Neutrophil (primary cell): ENCODE results near the gene DCLK1.

Experiments
- H3K27ac ChIP-seq: fragments of 200-600 bp; sonication (generic); 2 replicates; pipeline ENCODE4 v1.5.1; 2016; ENCODE audit warnings: mild to moderate bottlenecking, moderate library complexity
- H3K27me3 ChIP-seq: fragments of 200-600 bp; sonication (generic); 2 replicates; pipeline ENCODE4 v1.6.0; 2016; ENCODE audit warnings: mild to moderate bottlenecking
- H3K36me3 ChIP-seq: fragments of 200-600 bp; sonication (generic); 2 replicates; pipeline ENCODE4 v1.5.1; 2017
- H3K4me1 ChIP-seq, 2 experiments: fragments of 200-600 bp in 1 of 2; sonication (generic) in 1 of 2; 1 replicate in 1 of 2; 2 replicates in 1 of 2; pipeline versions ENCODE4 v1.5.1 to v1.6.1; 2013 to 2016; ENCODE audit warnings: low read depth in 1 of 2, low read length in 1 of 2, mild to moderate bottlenecking in 1 of 2, moderate library complexity in 1 of 2; ENCODE audit not compliant: control insufficient read depth in 1 of 2, insufficient read depth in 1 of 2
- H3K4me3 ChIP-seq, 2 experiments: fragments of 200-600 bp in 1 of 2; sonication (generic) in 1 of 2; 1 replicate in 1 of 2; 2 replicates in 1 of 2; pipeline ENCODE4 v1.5.1; 2013 to 2016; ENCODE audit warnings: low read depth in 1 of 2, low read length in 1 of 2, mild to moderate bottlenecking in 1 of 2, moderate library complexity in 1 of 2
- H3K9me3 ChIP-seq: fragments of 200-600 bp; sonication (generic); 2 replicates; pipeline ENCODE4 v1.5.1; 2016
- TF ChIP-seq, protein P1 (sequence below): fragments of 200-600 bp; sonication (generic); IDR thresholded peaks from 2 replicates; pipeline ENCODE4 v1.5.1; 2016; ENCODE audit warnings: antibody characterized with exemption

DCLK1 gene

DNA sequence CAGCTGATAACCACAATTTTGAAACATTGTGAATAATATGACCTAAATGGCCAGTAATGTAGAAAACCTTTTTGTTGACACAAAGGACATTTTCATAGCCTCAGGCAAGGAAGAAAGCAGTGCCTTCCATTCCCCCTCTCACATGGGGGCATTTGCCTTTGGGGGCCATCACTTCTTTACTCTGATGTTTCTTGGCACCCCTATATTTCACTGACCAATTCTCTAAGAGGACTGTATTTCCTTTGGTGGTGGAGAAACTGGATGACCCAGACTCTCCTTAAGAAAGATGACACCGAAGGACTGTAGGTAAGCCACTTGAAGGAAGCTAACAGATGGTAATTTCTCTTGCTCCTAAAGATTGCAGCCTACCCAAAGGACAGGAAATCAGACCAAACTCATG lies 254.6 kb downstream of the DCLK1 start:
- Histone ChIP-seq H3K4me1 (no peaks in the 10 kb centered on the region), H3K4me3 (no peak overlapping the region), H3K9me3 (no peaks in the 10 kb centered on the region), H3K27ac (no peak overlapping the region), H3K27me3 (no peaks in the 10 kb centered on the region), H3K36me3 (no peaks in the 10 kb centered on the region)
- TF ChIP-seq, protein P1, sequence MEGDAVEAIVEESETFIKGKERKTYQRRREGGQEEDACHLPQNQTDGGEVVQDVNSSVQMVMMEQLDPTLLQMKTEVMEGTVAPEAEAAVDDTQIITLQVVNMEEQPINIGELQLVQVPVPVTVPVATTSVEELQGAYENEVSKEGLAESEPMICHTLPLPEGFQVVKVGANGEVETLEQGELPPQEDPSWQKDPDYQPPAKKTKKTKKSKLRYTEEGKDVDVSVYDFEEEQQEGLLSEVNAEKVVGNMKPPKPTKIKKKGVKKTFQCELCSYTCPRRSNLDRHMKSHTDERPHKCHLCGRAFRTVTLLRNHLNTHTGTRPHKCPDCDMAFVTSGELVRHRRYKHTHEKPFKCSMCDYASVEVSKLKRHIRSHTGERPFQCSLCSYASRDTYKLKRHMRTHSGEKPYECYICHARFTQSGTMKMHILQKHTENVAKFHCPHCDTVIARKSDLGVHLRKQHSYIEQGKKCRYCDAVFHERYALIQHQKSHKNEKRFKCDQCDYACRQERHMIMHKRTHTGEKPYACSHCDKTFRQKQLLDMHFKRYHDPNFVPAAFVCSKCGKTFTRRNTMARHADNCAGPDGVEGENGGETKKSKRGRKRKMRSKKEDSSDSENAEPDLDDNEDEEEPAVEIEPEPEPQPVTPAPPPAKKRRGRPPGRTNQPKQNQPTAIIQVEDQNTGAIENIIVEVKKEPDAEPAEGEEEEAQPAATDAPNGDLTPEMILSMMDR = no peak

DNA sequence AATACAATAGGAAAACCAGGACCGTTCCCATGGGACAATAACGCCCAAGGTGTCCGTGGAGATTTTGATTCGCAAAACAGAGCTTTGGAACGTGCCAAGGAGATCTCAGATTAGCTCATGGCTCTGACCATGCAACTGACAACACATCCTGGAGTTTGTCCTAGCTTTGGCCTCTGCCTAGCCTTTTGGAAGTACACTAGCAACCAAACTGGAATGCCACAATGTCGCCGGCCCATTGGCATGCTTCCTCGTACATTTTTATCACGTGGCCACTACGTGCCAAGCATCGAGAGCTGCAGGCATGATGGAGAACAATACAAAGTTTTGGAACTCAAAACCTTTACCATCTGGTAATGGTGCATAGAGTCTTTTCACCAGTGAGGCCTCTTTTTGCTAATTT lies 256.5 kb downstream of the DCLK1 start:
- no peaks in the 10 kb centered on the region for H3K36me3 ChIP-seq
- no peaks in the 10 kb centered on the region for H3K4me1 ChIP-seq
- TF ChIP-seq, protein P1 = no peak
- H3K27me3 ChIP-seq = no peaks in the 10 kb centered on the region
- H3K27ac ChIP-seq = no peak overlapping the region
- H3K9me3 ChIP-seq = no peaks in the 10 kb centered on the region
- no peak overlapping the region for H3K4me3 ChIP-seq

DNA sequence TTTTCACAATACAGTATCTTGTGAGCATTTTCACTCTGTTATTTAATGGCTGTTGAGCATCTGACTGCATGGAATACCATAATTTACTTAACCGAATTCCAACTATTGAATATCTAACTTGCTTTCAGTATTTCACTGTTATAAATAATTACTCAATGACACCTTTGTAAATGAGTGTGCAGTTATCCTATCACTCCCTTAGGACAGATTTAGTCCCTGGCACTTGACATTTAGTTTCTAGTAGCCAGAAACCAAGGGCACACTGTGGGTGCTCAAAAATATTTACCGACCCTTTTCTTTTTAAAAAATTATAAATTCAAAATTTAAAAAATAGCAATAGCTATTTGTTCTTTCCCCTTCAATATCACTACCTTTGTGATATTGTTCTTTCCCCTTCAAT lies 258.8 kb downstream of the DCLK1 start:
- TF ChIP-seq, protein P1 = no peak
- no peaks in the 10 kb centered on the region for H3K9me3 ChIP-seq
- no peak overlapping the region for H3K4me3 ChIP-seq
- no peaks in the 10 kb centered on the region for H3K4me1 ChIP-seq
- no peaks in the 10 kb centered on the region for H3K27me3 ChIP-seq
- no peak overlapping the region for H3K27ac ChIP-seq
- no peaks in the 10 kb centered on the region for H3K36me3 ChIP-seq

DNA sequence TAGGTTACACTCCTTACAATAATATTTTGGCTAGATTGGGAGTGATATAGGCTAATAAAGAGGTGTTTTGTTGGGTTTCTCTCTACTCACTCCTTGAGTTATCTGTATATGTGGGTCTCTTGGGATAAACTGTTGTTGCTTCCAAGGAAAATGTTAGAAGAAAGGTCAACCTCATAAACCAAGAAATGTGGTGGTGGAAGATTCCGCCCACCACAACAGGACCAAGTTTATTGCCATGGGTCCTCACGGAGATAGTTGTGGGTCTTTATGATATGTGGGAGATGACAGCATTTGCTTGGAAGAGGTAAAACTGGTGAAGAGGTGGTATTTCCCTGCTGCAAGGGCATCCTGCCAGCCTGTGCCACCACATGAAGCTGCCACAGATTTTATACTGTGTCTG lies 259.6 kb downstream of the DCLK1 start:
- TF ChIP-seq, protein P1 = no peak
- no peak overlapping the region for H3K27ac ChIP-seq
- no peaks in the 10 kb centered on the region for H3K4me1 ChIP-seq
- H3K27me3 ChIP-seq = no peaks in the 10 kb centered on the region
- H3K4me3 ChIP-seq = no peak overlapping the region
- no peaks in the 10 kb centered on the region for H3K9me3 ChIP-seq
- H3K36me3 ChIP-seq = no peaks in the 10 kb centered on the region

DNA sequence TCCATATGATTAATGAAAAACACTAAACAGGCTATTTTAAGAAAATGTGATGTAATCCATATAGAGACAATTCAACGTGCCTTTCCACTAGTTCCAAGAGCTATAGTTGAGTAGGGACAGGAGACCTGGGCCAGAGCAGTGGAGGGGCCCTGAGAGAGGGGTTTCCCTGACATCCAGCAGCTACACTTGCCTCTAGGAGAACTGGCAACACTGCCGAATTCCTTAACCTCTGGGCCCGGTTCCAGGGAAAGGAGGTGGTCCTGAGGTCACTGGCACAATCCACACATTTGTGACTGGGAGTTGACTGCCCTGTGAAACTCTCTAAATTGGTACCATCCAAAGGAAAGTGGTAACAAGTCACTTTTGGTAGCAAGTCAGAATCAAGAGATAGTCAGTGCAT lies 264.4 kb downstream of the DCLK1 start:
- no peaks in the 10 kb centered on the region for H3K27me3 ChIP-seq
- no peak overlapping the region for H3K27ac ChIP-seq
- no peaks in the 10 kb centered on the region for H3K4me1 ChIP-seq
- H3K9me3 ChIP-seq = no peaks in the 10 kb centered on the region
- TF ChIP-seq, protein P1 = no peak
- H3K36me3 ChIP-seq = no peaks in the 10 kb centered on the region
- no peak overlapping the region for H3K4me3 ChIP-seq
